Smooth muscle cell (in vitro differentiated cells): ENCODE data around the gene SCARF2. TPM values are rescaled to one million over a fixed set of nuclear protein-coding genes. Genes with fewer than 3 reads are reported as not detected.
"Not testable (repeated sequence)": the region's sequence is repeated elsewhere in the genome, so short reads cannot be mapped to it uniquely, and the experiment has no call there.

Experiments used
- DNase-seq: peaks from one replicate; lab custom pipeline; 2025; ENCODE audit not compliant: unreplicated experiment; lab: John Stamatoyannopoulos, UW
- H2AFZ ChIP-seq: fragments of 200-600 bp; sonication (generic); 2 replicates; pipeline ENCODE4 v1.6.0; 2016; ENCODE audit warnings: antibody characterized with exemption, low read depth, mild to moderate bottlenecking
- H3F3A ChIP-seq: fragments of 200-600 bp; sonication (generic); 2 replicates; pipeline ENCODE4 v1.6.0; 2017; ENCODE audit warnings: antibody characterized with exemption, low read depth
- H3K27ac ChIP-seq: fragments of 200-600 bp; sonication (generic); 2 replicates; pipeline ENCODE4 v1.5.1; 2016; ENCODE audit warnings: low read depth, mild to moderate bottlenecking
- H3K27me3 ChIP-seq: fragments of 200-600 bp; sonication (generic); 2 replicates; pipeline ENCODE4 v1.6.1; 2016; ENCODE audit warnings: low read depth, mild to moderate bottlenecking
- H3K36me3 ChIP-seq: fragments of 200-600 bp; sonication (generic); 2 replicates; pipeline ENCODE4 v1.5.1; 2016; ENCODE audit warnings: low read depth
- H3K4me1 ChIP-seq: fragments of 200-600 bp; sonication (generic); 2 replicates; pipeline ENCODE4 v1.5.1; 2016; ENCODE audit warnings: low read depth
- H3K4me2 ChIP-seq: fragments of 200-600 bp; sonication (generic); 2 replicates; pipeline ENCODE4 v1.6.0; 2016; ENCODE audit warnings: mild to moderate bottlenecking
- H3K4me3 ChIP-seq: fragments of 200-600 bp; sonication (generic); 2 replicates; pipeline ENCODE4 v1.5.1; 2016; ENCODE audit warnings: mild to moderate bottlenecking
- H3K79me2 ChIP-seq: fragments of 200-600 bp; sonication (generic); 2 replicates; pipeline ENCODE4 v1.6.0; 2016; ENCODE audit warnings: low read depth, mild to moderate bottlenecking
- H3K9ac ChIP-seq: fragments of 200-600 bp; sonication (generic); 2 replicates; pipeline ENCODE4 v1.6.0; 2016; ENCODE audit warnings: low read depth
- H3K9me3 ChIP-seq: fragments of 200-600 bp; sonication (generic); replicated peaks from 2 replicates; pipeline ENCODE4 v1.5.1; 2016; ENCODE audit warnings: low read depth
- H4K20me1 ChIP-seq: fragments of 200-600 bp; sonication (generic); 2 replicates; pipeline ENCODE4 v1.6.0; 2016; ENCODE audit warnings: low read depth
- CTCF ChIP-seq: fragments of 200-600 bp; sonication (generic); IDR thresholded peaks from 2 replicates; pipeline ENCODE4 v1.5.1; 2017; ENCODE audit warnings: borderline replicate concordance, mild to moderate bottlenecking, antibody characterized with exemption; ENCODE audit not compliant: insufficient read depth, poor library complexity, severe bottlenecking
- WGBS: methylation state at CpG from one replicate; pipeline ENCODE4 v1.1.7; 2016; ENCODE audit warnings: low lambda C conversion rate; 5-methylcytosine and 5-hydroxymethylcytosine counted together
- polyA plus RNA-seq: library from polyadenylated mRNA; unstranded; fragments of >200 nt; fragmentation: Nextera tagmentation; extraction: Ambion mirVana; gene quantifications from 2 replicates; pipeline ENCODE4 v1.2.1, GENCODE V29; 2016
- total RNA-seq: library from RNA; depleted of rRNA; stranded (reverse); fragments of >200 nt; gene quantifications from 2 replicates; pipeline ENCODE4 v1.2.3, GENCODE V29; 2014

SCARF2 gene
- total and polyA plus RNA-seq, 2 experiments from 2014 or later = 30.9 to 89.8 TPM

GRCh38 chr22:20475115-20475436 is 37.5 kb upstream of the SCARF2 start:
- H3K9ac ChIP-seq = no peak overlapping the region
- no peaks in the 10 kb centered on the region for H3K4me1 ChIP-seq
- no peaks in the 10 kb centered on the region for H3K27me3 ChIP-seq
- no peak overlapping the region for H3K4me3 ChIP-seq
- TF ChIP-seq CTCF = no peak
- no peak overlapping the region for H3K4me2 ChIP-seq
- no peaks in the 10 kb centered on the region for H3K9me3 ChIP-seq
- DNase-seq = no peak
- H2AFZ ChIP-seq = no peak overlapping the region
- H3K79me2 ChIP-seq = no peaks in the 10 kb centered on the region
- H3K36me3 ChIP-seq = no peaks in the 10 kb centered on the region
- no peaks in the 10 kb centered on the region for H3F3A ChIP-seq
- 98% methylated on average over 4 of the region's 4 CpGs for WGBS
- no peak overlapping the region for H3K27ac ChIP-seq
- peaks cover 37% of the 10 kb centered on the region for H4K20me1 ChIP-seq

- Histone ChIP-seq H3K9me3 (no peaks in the 10 kb centered on the region), H2AFZ (no peak overlapping the region), H3K79me2 (no peaks in the 10 kb centered on the region), H3F3A (no peaks in the 10 kb centered on the region), H3K27ac (no peak overlapping the region), H3K27me3 (no peaks in the 10 kb centered on the region), H3K36me3 (no peaks in the 10 kb centered on the region), H3K9ac (no peak overlapping the region), H3K4me1 (no peaks in the 10 kb centered on the region), H4K20me1 (peaks cover 29% of the 10 kb centered on the region), H3K4me2 (no peak overlapping the region), H3K4me3 (no peak overlapping the region)
- DNase-seq = no peak
- TF ChIP-seq CTCF = no peak
- 94% methylated on average over 11 of the region's 11 CpGs for WGBS
Measured at GRCh38 chr22:20472629-20473442, 35.2 kb upstream of the SCARF2 start.

DNA sequence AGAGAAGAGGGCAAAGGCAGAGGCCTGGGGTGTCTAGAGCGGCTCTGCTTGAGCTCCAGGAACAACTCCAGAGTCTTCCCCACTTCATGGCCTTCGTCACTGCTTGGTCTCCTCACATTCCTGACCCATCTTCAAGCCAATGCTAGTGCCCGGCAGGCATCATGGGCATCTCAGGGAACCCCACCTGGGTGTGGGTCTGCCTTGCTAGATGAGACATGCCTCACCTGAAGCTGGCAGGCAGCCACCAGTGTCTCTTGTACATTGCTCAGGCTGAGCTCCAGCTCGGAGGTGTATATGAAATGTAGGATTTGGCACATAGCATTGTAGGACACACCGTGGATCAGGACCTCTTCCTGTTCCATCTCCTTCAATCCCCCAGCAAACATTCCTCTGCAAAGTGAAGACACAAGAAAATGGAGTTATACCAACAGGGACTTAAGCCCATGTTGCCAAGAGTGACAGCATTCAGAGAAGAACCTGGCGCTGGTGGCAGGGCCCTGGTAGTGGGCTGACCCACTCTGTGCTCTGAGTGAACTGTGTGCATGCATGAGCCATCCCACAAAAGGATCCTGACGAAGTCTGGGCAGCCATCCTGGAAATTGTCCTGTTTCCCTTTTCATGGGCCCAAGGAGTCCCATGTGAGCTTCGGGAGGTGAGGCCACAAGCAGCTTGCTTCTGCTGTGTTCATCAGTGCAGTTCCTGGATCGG is 33.7 kb upstream of the SCARF2 start:
- TF ChIP-seq CTCF = no peak
- H3K9me3 ChIP-seq = no peaks in the 10 kb centered on the region
- 99% methylated on average over 9 of the region's 9 CpGs for WGBS

DNA sequence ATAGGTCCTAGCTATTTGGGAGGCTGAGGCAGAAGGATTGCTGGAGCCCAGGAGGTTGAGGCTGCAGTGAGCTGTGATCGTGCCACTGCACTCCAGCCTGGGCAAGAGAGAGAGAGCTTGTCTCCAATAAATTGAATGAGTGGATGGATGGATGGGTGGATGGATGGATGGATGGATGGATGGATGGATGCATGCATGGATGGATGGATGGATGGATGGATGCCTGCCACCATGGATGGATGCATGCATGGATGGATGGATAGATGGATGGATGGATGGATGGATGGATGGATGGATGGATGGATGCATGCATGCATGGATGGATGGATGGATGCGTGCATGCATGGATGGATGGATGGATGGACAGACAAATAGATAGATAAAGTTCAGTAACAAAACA is 32.9 kb upstream of the SCARF2 start:
- H2AFZ ChIP-seq = not testable (repeated sequence)

More for the DNA sequence above, 33.7 kb upstream of the SCARF2 start:
- Histone ChIP-seq H3K9ac (no peak overlapping the region), H3K4me1 (no peaks in the 10 kb centered on the region), H4K20me1 (peaks cover 29% of the 10 kb centered on the region), H3K36me3 (no peaks in the 10 kb centered on the region), H3F3A (no peaks in the 10 kb centered on the region), H3K79me2 (no peaks in the 10 kb centered on the region), H3K4me2 (no peak overlapping the region), H3K4me3 (no peak overlapping the region), H3K27me3 (no peaks in the 10 kb centered on the region), H3K27ac (no peak overlapping the region), H2AFZ (no peak overlapping the region)
- no peak for DNase-seq

More for the DNA sequence above, 32.9 kb upstream of the SCARF2 start:
- not testable (repeated sequence) for H3K36me3 ChIP-seq, H3K9me3 ChIP-seq, H3K4me1 ChIP-seq, H3K27me3 ChIP-seq, H3K79me2 ChIP-seq, H3K9ac ChIP-seq, H3K27ac ChIP-seq, H3K4me2 ChIP-seq, DNase-seq, H3K4me3 ChIP-seq, H3F3A ChIP-seq
- 100% methylated on average over 2 of the region's 2 CpGs for WGBS
- H4K20me1 ChIP-seq = peaks cover 22% of the 10 kb centered on the region
